OCI-LY7 (cell line): ENCODE results near the gene TPRKB.
"Not testable (repeated sequence)": the region's sequence is repeated elsewhere in the genome, so short reads cannot be mapped to it uniquely, and the experiment has no call there.

Experiments used
- CTCF ChIP-seq: fragments of 200-600 bp; sonication (generic); conservative IDR thresholded peaks from 2 replicates; pipeline ENCODE4 v1.5.1; 2014; ENCODE audit warnings: mild to moderate bottlenecking, antibody characterized with exemption, low read length, moderate library complexity, mixed read lengths
- EZH2phosphoT487 ChIP-seq: fragments of 200-600 bp; sonication (generic); IDR thresholded peaks from 2 replicates; pipeline ENCODE4 v1.6.1; 2018; ENCODE audit warnings: low read depth, borderline replicate concordance, mild to moderate bottlenecking, mixed run types, antibody characterized with exemption, low read length, moderate library complexity, mixed read lengths

DNA sequence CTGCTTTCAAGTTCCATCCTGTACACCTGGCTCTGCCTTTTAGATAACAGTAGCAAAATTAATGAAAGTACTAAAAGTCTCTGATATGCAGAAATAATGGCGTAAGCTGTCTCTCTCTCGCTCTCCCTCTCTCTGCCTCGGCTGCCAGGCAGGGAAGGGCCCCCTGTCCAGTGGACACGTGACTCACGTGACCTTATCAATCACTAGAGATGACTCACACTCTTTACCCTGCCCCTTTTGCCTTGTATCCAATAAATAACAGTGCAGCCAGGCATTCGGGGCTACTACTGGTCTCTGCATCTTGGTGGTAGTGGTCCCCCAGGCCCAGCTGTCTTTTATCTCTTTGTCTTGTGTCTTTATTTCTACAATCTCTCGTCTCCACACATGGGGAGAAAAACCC is 17.2 kb upstream of the TPRKB start:
- not testable (repeated sequence) for TF ChIP-seq CTCF, EZH2phosphoT487
